Stimulated activated CD8-positive, alpha-beta memory T cell treated with anti-CD3 and anti-CD28 coated beads, Interleukin-15, amount 100 ng/mL, for 48 hours (primary cell): ENCODE measurements around the gene TMED4.

Experiments used
- DNase-seq, 2 donors: peaks; one replicate each; pipeline ENCODE4 v3.0.0-alpha.2; 2020; ENCODE audit warnings: low read depth in 2 of 2

Gene TMED4

GRCh38 chr7:44581879-44582603, at the start of gene TMED4:
Gene TMED4 (minus strand): TSS chr7:44582231. CDS start chr7:44582206, 25 bp downstream.
- peak; percentile 100 for DNase-seq

- DNase-seq = no peak
Measured at GRCh38 chr7:44631458-44632115, 49.6 kb upstream of the TMED4 start.

DNA sequence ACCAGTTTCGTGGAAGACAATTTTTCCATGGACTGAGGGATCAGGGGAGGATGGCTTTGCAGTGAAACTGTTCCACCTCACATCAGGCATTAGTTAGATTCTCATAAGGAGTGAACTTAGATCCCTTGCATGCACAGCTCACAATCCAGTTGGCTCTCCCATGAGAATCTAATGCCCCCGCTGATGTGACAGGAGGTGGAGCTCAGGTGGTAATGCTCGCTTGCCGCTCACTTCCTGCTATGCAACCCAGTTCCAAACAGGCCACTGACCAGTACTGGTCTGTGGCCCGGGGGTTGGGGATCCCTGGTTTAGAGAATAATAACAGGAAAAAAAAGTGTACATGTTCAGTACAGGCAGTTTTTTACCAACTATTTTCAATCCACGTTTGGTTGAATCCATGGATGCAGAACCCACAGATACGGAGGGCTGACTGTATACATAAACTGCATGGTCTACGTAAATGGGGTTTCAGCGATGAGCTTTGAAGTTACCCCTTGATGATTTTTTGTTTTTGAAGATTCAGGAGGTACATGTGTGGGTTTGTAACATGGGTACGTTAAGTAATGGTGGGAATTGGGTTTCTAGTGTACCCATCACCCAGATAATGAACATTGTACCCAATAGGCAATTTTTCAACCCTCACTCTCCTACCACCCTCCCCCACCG, 48.9 kb upstream of the TMED4 start:
- no peak for DNase-seq

GRCh38 chr7:44629829-44630522, 47.9 kb upstream of the TMED4 start:
- no peak for DNase-seq

DNA sequence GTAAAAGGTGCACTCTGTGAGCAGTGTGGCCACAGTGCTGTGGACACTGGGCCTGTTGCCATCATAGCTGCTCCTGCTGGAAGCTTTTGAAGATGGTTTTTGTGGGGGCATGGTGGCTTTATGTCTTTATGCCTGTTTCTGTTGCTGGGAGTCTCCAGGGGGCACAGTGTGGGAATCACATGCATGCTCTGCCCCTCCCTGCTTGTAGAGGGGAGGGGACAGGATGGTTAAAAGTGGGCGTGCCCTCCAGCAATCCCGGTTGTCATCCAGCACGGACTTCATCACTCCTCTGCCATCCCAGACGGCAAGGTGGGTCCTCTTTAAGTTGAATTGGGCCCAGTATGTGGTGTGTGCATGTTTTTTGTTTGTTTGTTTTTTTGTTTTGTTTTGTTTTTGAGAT, 44.6 kb upstream of the TMED4 start:
- DNase-seq = no peak

GRCh38 chr7:44625526-44626471, 43.8 kb upstream of the TMED4 start:
- no peak for DNase-seq

- no peak for DNase-seq
Measured at GRCh38 chr7:44624318-44624717, 42.3 kb upstream of the TMED4 start.

- DNase-seq = peak in 1 of 2 donors; percentile 32
Measured at GRCh38 chr7:44622342-44623151, 40.5 kb upstream of the TMED4 start.

- no peak for DNase-seq
Measured at GRCh38 chr7:44621750-44622103, 39.7 kb upstream of the TMED4 start.

GRCh38 chr7:44621034-44621749, 39.2 kb upstream of the TMED4 start:
- no peak for DNase-seq

- no peak for DNase-seq
Measured at GRCh38 chr7:44618753-44619152, 36.7 kb upstream of the TMED4 start.

DNA sequence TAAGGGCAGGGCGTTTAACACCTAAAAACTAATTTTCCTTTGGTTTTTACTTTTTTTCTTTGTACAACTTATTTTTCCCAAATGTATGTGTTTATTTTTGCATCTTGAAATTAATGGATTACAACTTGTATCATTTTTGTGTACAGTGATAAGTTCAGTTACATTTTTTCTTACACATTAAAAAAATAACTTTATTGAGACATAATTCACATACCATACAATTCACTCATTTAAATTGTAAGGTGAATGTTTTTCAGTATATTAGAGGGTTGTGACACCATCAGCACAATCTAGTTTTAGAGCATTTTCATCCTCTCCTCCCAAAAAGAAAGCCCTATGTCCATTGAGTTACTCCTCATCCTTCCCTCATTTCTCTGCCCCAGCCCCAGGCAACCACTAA, 36.0 kb upstream of the TMED4 start:
- DNase-seq = no peak

- DNase-seq = no peak
Measured at GRCh38 chr7:44617225-44617890, 35.3 kb upstream of the TMED4 start.

DNA sequence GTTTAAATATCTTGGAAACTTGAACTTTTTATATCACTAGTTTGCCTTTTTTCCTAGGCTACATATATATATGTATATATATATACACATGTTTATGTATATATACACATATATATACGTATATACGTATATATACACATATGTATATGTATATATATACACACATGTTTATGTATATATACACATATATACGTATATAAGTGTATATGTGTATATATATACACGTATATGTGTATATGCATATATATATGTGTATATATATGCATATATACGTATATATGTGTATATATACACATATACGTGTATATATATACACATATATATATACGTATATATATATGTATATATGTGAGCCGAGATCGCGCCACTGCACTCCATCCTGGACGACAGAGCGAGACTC, 34.5 kb upstream of the TMED4 start:
- DNase-seq = no peak

DNA sequence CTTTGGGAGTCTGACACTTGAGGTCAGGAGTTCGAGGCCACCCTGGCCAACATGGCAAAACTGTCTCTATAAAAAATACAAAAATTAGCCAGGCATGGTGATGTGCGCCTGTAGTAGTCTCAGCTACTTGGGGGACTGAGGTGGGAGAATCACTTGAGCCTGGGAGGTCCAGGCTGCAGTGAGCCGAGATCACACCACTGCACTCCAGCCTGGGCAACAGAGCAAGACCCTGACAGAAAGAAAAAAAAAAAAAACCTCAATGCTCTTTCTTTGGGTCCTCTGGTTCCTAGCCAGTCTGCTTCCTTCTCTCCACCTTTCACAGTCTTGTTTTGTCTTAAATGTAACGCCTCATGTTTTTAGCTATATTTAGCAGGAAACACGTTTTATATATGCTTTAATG, 33.8 kb upstream of the TMED4 start:
- no peak for DNase-seq

GRCh38 chr7:44615149-44615611, 33.1 kb upstream of the TMED4 start:
- no peak for DNase-seq

GRCh38 chr7:44609829-44610228, 27.8 kb upstream of the TMED4 start:
- no peak for DNase-seq

GRCh38 chr7:44608916-44609648, 27.1 kb upstream of the TMED4 start:
- no peak for DNase-seq
